Osteoblast (primary cell): ENCODE results near the gene IER2. TPM values are rescaled to one million over a fixed set of nuclear protein-coding genes. Genes with fewer than 3 reads are reported as not detected.
A peak's percentile ranks its signal among the peaks of the same experiment; 100 is the strongest.
"Not testable (repeated sequence)": the region's sequence is repeated elsewhere in the genome, so short reads cannot be mapped to it uniquely, and the experiment has no call there.

Experiments
- DNase-seq: peaks from one replicate; pipeline ENCODE4 v3.0.0; 2011; ENCODE audit warnings: low spot score, mixed read lengths; ENCODE audit not compliant: insufficient read length; ENCODE audit errors: missing footprints
- H2AFZ ChIP-seq: 2 replicates; pipeline ENCODE4 v1.6.0; 2011; ENCODE audit warnings: mild to moderate bottlenecking, low read length
- H3K27ac ChIP-seq: 2 replicates; pipeline ENCODE4 v1.5.1; 2011; ENCODE audit warnings: mild to moderate bottlenecking, low read depth, low read length, moderate library complexity
- H3K27me3 ChIP-seq: 2 replicates; pipeline ENCODE4 v1.6.0; 2012; ENCODE audit warnings: mild to moderate bottlenecking, control low read depth, inconsistent platforms, low read length, moderate library complexity; ENCODE audit not compliant: insufficient read depth
- H3K36me3 ChIP-seq: 2 replicates; pipeline ENCODE4 v1.5.1; 2011; ENCODE audit warnings: mild to moderate bottlenecking, low read length, control low read depth, moderate library complexity; ENCODE audit not compliant: insufficient read depth
- H3K4me1 ChIP-seq: 2 replicates; pipeline ENCODE4 v1.5.1; 2011; ENCODE audit warnings: mild to moderate bottlenecking, low read length, control low read depth, moderate library complexity; ENCODE audit not compliant: insufficient read depth
- H3K4me2 ChIP-seq: 2 replicates; pipeline ENCODE4 v1.6.0; 2011; ENCODE audit warnings: mild to moderate bottlenecking, low read length; ENCODE audit not compliant: insufficient read depth
- H3K4me3 ChIP-seq: fragments of 200-600 bp; sonication (generic); 3 replicates; pipeline ENCODE4 v1.5.1; 2012; ENCODE audit warnings: mild to moderate bottlenecking, low read length, inconsistent platforms; ENCODE audit not compliant: insufficient read depth
- H3K79me2 ChIP-seq: 2 replicates; pipeline ENCODE4 v1.6.0; 2012; ENCODE audit warnings: mild to moderate bottlenecking, low read length, control low read depth, inconsistent platforms; ENCODE audit not compliant: insufficient read depth
- H3K9me3 ChIP-seq: 2 replicates; pipeline ENCODE4 v1.5.1; 2011; ENCODE audit warnings: low read depth, low read length, control low read depth
- H4K20me1 ChIP-seq: 2 replicates; pipeline ENCODE4 v1.6.0; 2012; ENCODE audit warnings: mild to moderate bottlenecking, low read length, control low read depth; ENCODE audit not compliant: insufficient read depth
- total RNA-seq: library from RNA; depleted of rRNA; stranded (reverse); fragments of >200 nt; gene quantifications from 2 replicates; pipeline ENCODE4 v1.2.3, GENCODE V29; 2012
- TF ChIP-seq, protein P1 (sequence below): IDR thresholded peaks from 2 replicates; pipeline ENCODE4 v1.5.1; 2011; ENCODE audit warnings: mild to moderate bottlenecking, low read depth, low read length, moderate library complexity; ENCODE audit errors: extremely low read depth

IER2 gene
- total RNA-seq, 1 donor: 14.8 TPM

DNA sequence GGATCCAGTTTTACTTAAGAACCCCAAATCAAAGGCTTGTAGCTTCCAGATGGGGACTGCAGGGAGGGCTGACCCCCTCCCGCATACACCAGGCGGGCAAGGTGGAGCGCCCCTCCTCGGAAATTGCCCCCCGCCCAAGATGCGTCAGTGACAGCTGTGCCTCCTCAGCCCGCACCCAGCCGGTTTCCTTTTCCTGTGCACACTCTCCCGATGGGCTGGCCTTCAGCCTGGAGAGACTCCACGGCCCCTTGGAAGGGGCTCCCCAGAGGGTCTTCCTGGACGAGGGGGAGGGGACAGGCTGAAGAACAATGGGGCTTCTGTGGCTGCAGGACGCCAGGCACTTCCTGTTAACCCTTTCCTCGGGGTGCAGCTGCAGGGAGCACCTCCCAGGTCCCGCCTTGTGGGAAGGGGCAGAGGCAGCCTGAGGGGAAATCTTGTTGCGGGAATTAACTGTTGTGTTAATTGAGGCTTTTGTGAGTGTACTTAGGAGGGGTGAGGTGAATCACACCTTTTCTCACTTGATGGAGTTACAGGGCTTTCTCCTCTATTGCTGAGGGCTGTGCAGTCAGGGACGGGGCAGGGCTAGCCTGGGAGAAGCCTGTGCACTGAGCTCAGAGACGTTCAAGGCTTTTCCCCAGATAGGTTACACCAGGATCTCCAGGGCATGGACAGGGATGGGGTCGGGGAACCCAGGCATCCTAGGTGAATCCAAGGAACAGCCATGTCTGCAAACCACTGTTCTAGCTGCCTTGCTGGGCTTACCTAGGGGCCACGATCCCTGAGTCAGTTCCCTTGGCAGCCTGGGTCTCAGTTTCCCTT lies 14.3 kb downstream of the IER2 start:
- peaks cover 57% of the 10 kb centered on the region for H3K4me1 ChIP-seq
- H2AFZ ChIP-seq: peak overlapping the region; percentile 67
- H4K20me1 ChIP-seq: no peaks in the 10 kb centered on the region
- DNase-seq: peak; percentile 83
- peak overlapping the region; percentile 86 for H3K27ac ChIP-seq
- H3K9me3 ChIP-seq: no peaks in the 10 kb centered on the region
- peak overlapping the region; percentile 86 for H3K4me2 ChIP-seq
- H3K79me2 ChIP-seq: no peaks in the 10 kb centered on the region
- TF ChIP-seq, protein P1, sequence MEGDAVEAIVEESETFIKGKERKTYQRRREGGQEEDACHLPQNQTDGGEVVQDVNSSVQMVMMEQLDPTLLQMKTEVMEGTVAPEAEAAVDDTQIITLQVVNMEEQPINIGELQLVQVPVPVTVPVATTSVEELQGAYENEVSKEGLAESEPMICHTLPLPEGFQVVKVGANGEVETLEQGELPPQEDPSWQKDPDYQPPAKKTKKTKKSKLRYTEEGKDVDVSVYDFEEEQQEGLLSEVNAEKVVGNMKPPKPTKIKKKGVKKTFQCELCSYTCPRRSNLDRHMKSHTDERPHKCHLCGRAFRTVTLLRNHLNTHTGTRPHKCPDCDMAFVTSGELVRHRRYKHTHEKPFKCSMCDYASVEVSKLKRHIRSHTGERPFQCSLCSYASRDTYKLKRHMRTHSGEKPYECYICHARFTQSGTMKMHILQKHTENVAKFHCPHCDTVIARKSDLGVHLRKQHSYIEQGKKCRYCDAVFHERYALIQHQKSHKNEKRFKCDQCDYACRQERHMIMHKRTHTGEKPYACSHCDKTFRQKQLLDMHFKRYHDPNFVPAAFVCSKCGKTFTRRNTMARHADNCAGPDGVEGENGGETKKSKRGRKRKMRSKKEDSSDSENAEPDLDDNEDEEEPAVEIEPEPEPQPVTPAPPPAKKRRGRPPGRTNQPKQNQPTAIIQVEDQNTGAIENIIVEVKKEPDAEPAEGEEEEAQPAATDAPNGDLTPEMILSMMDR: no peak
- H3K36me3 ChIP-seq: no peaks in the 10 kb centered on the region
- peak overlapping the region; percentile 49 for H3K4me3 ChIP-seq
- H3K27me3 ChIP-seq: no peaks in the 10 kb centered on the region

GRCh38 chr19:13165162-13165997 lies 15.2 kb downstream of the IER2 start:
- Histone ChIP-seq H3K27me3 (no peaks in the 10 kb centered on the region), H3K4me1 (peaks cover 62% of the 10 kb centered on the region), H2AFZ (peak overlapping the region; percentile 67), H4K20me1 (no peaks in the 10 kb centered on the region), H3K4me2 (peak overlapping the region; percentile 26), H3K79me2 (no peaks in the 10 kb centered on the region), H3K27ac (peak overlapping the region; percentile 86), H3K9me3 (no peaks in the 10 kb centered on the region), H3K4me3 (no peak overlapping the region), H3K36me3 (no peaks in the 10 kb centered on the region)
- DNase-seq: peak; percentile 51
- TF ChIP-seq, protein P1: no peak

- H3K36me3 ChIP-seq, H3K4me3 ChIP-seq, DNase-seq, H3K9me3 ChIP-seq, H3K4me2 ChIP-seq, H4K20me1 ChIP-seq, H3K27ac ChIP-seq, H2AFZ ChIP-seq, H3K27me3 ChIP-seq, H3K79me2 ChIP-seq: not testable (repeated sequence)
- H3K4me1 ChIP-seq: peaks cover 58% of the 10 kb centered on the region
These were observed 15.9 kb downstream of the IER2 start for GRCh38 chr19:13166151-13166550.

- H4K20me1 ChIP-seq: no peaks in the 10 kb centered on the region
- no peak overlapping the region for H3K4me3 ChIP-seq
- no peaks in the 10 kb centered on the region for H3K27me3 ChIP-seq
- TF ChIP-seq, protein P1: no peak
- H3K4me2 ChIP-seq: no peak overlapping the region
- H2AFZ ChIP-seq: peak overlapping the region; percentile 29
- no peaks in the 10 kb centered on the region for H3K9me3 ChIP-seq
- peaks cover 50% of the 10 kb centered on the region for H3K4me1 ChIP-seq
- DNase-seq: peak; percentile 97
- no peaks in the 10 kb centered on the region for H3K36me3 ChIP-seq
- H3K27ac ChIP-seq: peak overlapping the region; percentile 58
- no peaks in the 10 kb centered on the region for H3K79me2 ChIP-seq
These were observed 19.6 kb downstream of the IER2 start for GRCh38 chr19:13169769-13170168.
